GM18868 (cell line): ENCODE results near the gene ANKRD60.

Experiments
- ATAC-seq: cut with Tn5 transposase; IDR thresholded peaks from one replicate; pipeline ENCODE4 v1.9.1; 2021; ENCODE audit warnings: mild to moderate bottlenecking, moderate library complexity; ENCODE audit not compliant: unreplicated experiment

ANKRD60 gene

GRCh38 chr20:58167759-58168158, 60.7 kb downstream of the ANKRD60 start:
- no peak for ATAC-seq
